IPS-18a (cell line): ENCODE data around the gene TMEM134.
A peak's percentile ranks its signal among the peaks of the same experiment; 100 is the strongest.
"Not testable (repeated sequence)": the region's sequence is repeated elsewhere in the genome, so short reads cannot be mapped to it uniquely, and the experiment has no call there.

Experiments used
- H3K27ac ChIP-seq: one replicate; pipeline ENCODE4 v1.5.1; 2013; ENCODE audit warnings: low read length
- H3K27me3 ChIP-seq: one replicate; pipeline ENCODE4 v1.6.1; 2013; ENCODE audit warnings: mild to moderate bottlenecking, low read length; ENCODE audit not compliant: control insufficient read depth, insufficient read depth
- H3K36me3 ChIP-seq: one replicate; pipeline ENCODE4 v1.6.1; 2013; ENCODE audit warnings: low read depth, low read length; ENCODE audit not compliant: control insufficient read depth
- H3K4me1 ChIP-seq: one replicate; pipeline ENCODE4 v1.6.1; 2013; ENCODE audit warnings: low read depth, low read length; ENCODE audit not compliant: control insufficient read depth
- H3K4me3 ChIP-seq: one replicate; pipeline ENCODE4 v1.5.1; 2013; ENCODE audit warnings: low read length
- H3K9ac ChIP-seq: one replicate; pipeline ENCODE4 v1.6.1; 2013; ENCODE audit warnings: mild to moderate bottlenecking, low read length, moderate library complexity
- H3K9me3 ChIP-seq: one replicate; pipeline ENCODE4 v1.6.1; 2013; ENCODE audit warnings: low read depth, low read length; ENCODE audit not compliant: control insufficient read depth

TMEM134 gene

DNA sequence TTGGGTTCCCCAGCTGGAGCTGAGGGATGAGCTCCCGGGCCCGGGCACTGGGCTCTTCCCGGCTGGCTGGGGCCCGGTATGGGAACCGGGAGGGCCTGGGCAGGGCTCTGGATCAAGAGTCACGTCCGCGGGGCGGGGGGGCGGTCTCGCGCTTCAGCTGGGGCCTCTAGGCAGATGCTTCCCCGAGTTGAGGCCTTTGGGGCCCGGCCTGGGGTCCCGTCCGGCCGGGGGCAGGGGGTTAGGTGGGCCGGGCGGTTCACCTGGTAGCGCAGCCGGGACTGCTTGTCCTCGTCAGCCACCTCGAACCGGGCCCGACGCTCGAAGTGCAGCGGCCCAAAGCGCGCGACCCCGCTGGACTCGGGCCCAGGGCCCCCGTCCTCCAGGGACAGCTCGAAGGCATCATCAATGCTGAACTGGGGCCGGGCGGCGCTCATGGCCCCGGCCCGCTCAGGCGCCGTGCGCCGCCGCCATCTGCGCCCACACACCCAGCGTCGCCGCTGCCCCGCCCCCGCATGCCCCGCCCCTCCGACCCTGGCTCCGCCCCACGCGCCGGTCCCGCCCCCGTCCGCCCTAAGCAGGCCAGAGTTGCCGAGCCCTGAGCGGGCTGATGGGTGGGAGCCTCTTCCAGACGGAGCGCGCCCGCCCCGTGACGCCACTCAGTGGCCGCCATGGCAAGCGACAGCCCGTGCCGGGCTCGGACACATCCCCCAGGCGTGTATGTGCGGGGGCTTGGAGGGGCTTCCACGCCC lies at the start of gene TMEM134:
Gene TMEM134 (minus strand): TSS at position 493 of the 749 bp plus-strand sequence. CDS start 59 bp downstream, at position 434.
- Histone ChIP-seq H3K4me1 (peaks cover 5% of the 10 kb centered on the region), H3K4me3 (peak within 1 kb of the TSS; percentile 78), H3K36me3 (no peaks in the 10 kb centered on the region), H3K27me3 (no peaks in the 10 kb centered on the region), H3K9me3 (no peaks in the 10 kb centered on the region), H3K9ac (peak within 1 kb of the TSS; percentile 69), H3K27ac (no peak within 1 kb of the TSS)

DNA sequence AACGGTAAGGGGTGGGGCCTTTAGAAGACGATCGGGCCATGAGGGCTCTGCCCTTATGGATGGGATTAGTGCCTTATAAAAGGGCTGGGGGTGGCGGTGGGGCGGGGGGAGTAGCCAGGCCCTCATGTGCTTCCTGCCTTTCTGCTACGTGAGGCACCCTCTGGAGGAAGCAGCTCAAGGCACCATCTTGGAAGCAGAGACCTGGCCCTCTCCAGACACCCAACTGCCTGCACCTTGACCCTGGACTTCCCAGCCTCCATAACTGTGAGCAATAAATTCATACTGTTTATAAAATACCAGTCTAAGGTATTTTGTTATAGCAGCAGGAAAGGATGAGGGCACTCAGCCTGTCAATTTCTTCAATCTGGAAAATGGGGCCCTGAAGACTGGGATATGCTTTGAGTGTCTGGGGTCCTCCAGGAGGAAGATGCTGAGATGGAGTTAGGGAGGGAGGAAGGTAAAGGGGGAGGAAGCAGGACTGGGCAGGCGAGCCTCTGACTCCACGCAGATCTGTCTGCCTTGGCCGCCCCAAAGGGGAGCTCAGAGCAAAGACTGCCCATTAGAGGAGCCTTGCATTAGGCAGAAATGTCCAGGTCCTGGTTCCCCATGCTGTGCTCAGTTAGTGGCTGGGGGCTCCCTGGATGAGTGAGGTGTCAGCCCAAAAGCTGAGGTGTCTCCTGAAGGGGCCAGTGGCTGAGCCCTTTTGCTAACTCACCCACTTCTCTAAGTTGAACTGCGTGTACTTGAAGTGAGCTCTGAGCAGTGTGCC lies 48.9 kb upstream of the TMEM134 start:
- Histone ChIP-seq H3K9ac (no peak overlapping the region), H3K4me3 (no peak overlapping the region), H3K27me3 (no peaks in the 10 kb centered on the region), H3K9me3 (no peaks in the 10 kb centered on the region), H3K27ac (no peak overlapping the region), H3K36me3 (no peaks in the 10 kb centered on the region), H3K4me1 (no peaks in the 10 kb centered on the region)

GRCh38 chr11:67516806-67517205 lies 47.8 kb upstream of the TMEM134 start:
- Histone ChIP-seq H3K36me3 (no peaks in the 10 kb centered on the region), H3K9ac (no peak overlapping the region), H3K27me3 (no peaks in the 10 kb centered on the region), H3K4me1 (no peaks in the 10 kb centered on the region), H3K27ac (no peak overlapping the region), H3K9me3 (no peaks in the 10 kb centered on the region), H3K4me3 (no peak overlapping the region)

DNA sequence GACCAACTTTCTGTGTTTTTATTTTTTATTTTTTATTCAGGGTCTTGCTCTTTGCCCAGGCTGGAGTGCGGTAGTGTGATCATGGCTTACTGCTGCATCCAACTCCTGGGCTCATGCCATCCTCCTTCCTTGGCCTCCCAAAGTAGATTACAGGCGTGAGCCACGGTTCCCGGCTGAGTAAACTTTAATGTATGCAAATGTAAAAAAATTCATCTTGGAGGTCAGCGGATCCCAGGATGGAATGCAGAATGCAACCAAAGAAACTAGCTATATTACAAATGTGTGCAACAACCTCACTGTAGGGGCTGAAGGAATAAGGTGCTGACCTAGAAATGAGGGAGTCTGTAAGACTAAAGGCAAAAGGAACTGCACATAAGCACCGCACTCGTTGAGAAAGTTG lies 45.1 kb upstream of the TMEM134 start:
- H3K27me3 ChIP-seq, result peaks cover 6% of the 10 kb centered on the region
- peaks cover under 1% of the 10 kb centered on the region for H3K4me1 ChIP-seq

GRCh38 chr11:67511558-67511957 lies 42.5 kb upstream of the TMEM134 start:
- H3K36me3 ChIP-seq, H3K27me3 ChIP-seq, H3K4me3 ChIP-seq, H3K27ac ChIP-seq, H3K9ac ChIP-seq, H3K4me1 ChIP-seq, H3K9me3 ChIP-seq: not testable (repeated sequence)

More for the DNA sequence above, 45.1 kb upstream of the TMEM134 start:
- Histone ChIP-seq H3K27ac (no peak overlapping the region), H3K9me3 (no peaks in the 10 kb centered on the region), H3K4me3 (no peak overlapping the region), H3K9ac (no peak overlapping the region), H3K36me3 (no peaks in the 10 kb centered on the region)

- no peak overlapping the region for H3K27ac ChIP-seq
- no peak overlapping the region for H3K4me3 ChIP-seq
- H3K27me3 ChIP-seq, result peaks cover 6% of the 10 kb centered on the region
- H3K36me3 ChIP-seq, result no peaks in the 10 kb centered on the region
- no peak overlapping the region for H3K9ac ChIP-seq
- no peaks in the 10 kb centered on the region for H3K9me3 ChIP-seq
- peaks cover 15% of the 10 kb centered on the region for H3K4me1 ChIP-seq
Measured at GRCh38 chr11:67510023-67510345, 40.9 kb upstream of the TMEM134 start.

DNA sequence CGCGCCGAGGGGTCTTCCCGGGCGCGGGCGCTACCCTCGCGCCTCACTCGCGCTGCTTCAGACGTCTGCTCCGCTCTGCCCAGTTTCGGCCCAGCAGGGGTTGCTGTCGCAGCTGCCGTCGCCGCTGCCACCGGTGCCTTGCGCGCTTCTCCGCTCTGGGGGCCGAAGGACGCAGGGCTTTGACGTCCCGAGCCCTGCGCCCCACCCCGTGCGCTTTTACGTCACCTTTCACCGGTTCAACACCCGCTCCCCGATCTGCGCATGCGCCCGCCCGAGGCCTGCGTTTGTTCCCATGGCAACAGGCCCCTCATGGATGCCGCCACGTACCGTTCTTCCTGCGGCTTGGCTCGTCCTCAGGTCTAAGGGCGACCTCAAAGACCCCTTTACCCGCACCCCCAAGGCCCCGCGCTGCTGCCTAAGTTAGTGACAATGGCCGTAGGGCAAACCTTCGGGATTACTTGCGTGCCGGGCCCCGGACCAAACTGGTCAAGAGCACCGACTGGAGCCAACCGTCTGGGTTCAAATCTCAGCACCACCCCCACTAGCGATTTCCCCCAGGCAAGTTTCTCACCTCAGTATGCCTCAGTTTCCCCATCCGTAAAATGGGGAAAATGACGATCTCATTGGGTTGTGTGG lies 39.6 kb upstream of the TMEM134 start:
- Histone ChIP-seq H3K9me3 (no peaks in the 10 kb centered on the region), H3K4me3 (peak overlapping the region; percentile 95), H3K27ac (peak overlapping the region; percentile 86), H3K4me1 (peaks cover 18% of the 10 kb centered on the region), H3K36me3 (no peaks in the 10 kb centered on the region), H3K27me3 (peaks cover 9% of the 10 kb centered on the region), H3K9ac (peak overlapping the region; percentile 81)

DNA sequence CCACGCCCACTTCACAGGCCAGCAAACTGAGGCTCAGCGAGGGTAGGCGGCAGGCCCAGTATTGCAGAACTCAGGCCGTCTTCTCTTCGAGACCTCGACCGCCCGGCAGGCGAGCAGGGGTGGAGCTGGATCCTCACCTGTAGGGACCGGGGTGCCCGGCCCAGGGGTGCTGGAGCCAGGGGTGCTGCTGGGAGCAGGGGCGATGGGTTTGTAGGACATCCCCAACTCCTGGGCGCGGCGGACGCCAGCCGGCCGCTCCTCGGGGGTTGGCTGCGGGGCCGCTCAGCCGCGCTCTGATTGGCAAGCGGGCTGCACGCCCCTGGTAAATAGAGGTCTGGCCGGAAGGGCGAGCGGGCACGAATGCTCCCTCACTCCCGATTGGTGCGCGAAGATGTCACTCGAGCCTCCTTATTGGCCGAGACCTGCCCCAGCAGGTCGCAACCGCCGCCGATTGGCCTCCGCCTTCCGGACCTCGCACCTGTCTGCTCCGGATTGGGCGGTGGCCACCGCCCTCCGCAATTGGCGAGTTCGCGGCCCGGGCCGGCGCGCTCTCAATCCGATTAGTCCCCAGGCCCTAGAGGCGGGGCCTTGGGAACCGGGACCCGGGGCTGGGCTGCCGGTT lies 38.9 kb upstream of the TMEM134 start, which contains the start of gene CDK2AP2:
Gene CDK2AP2 (minus strand): TSS at position 299 of the 622 bp plus-strand sequence. CDS start 80 bp downstream, at position 219.
- H3K4me3 ChIP-seq, result peak within 1 kb of the TSS; percentile 95
- H3K27ac ChIP-seq, result peak within 1 kb of the TSS; percentile 86
- peaks cover 19% of the 10 kb centered on the region for H3K4me1 ChIP-seq
- no peaks in the 10 kb centered on the region for H3K9me3 ChIP-seq
- no peaks in the 10 kb centered on the region for H3K36me3 ChIP-seq
- peaks cover 16% of the 10 kb centered on the region for H3K27me3 ChIP-seq
- peak within 1 kb of the TSS; percentile 81 for H3K9ac ChIP-seq

GRCh38 chr11:67507242-67507863 lies 38.3 kb upstream of the TMEM134 start:
- H3K4me1 ChIP-seq, result peaks cover 19% of the 10 kb centered on the region
- peak overlapping the region; percentile 16 for H3K9ac ChIP-seq
- peaks cover 18% of the 10 kb centered on the region for H3K27me3 ChIP-seq
- H3K9me3 ChIP-seq, result no peaks in the 10 kb centered on the region
- no peaks in the 10 kb centered on the region for H3K36me3 ChIP-seq
- peak overlapping the region; percentile 95 for H3K4me3 ChIP-seq
- no peak overlapping the region for H3K27ac ChIP-seq

- Histone ChIP-seq H3K9ac (no peak overlapping the region), H3K9me3 (no peaks in the 10 kb centered on the region), H3K36me3 (no peaks in the 10 kb centered on the region), H3K27ac (no peak overlapping the region), H3K4me1 (peaks cover 19% of the 10 kb centered on the region), H3K4me3 (no peak overlapping the region), H3K27me3 (peaks cover 18% of the 10 kb centered on the region)
Measured at GRCh38 chr11:67506426-67507051, 37.5 kb upstream of the TMEM134 start.
